HG03139 (cell line): ENCODE data around the gene HCAR3.
"Not testable (repeated sequence)": the region's sequence is repeated elsewhere in the genome, so short reads cannot be mapped to it uniquely, and the experiment has no call there.

Experiments used
- ATAC-seq: cut with Tn5 transposase; IDR thresholded peaks from one replicate; pipeline ENCODE4 v1.9.1; 2021; ENCODE audit not compliant: unreplicated experiment

The HCAR3 gene

GRCh38 chr12:122724641-122725243 lies 8.1 kb upstream of the HCAR3 start:
- no peak for ATAC-seq

- no peak for ATAC-seq
These were observed 5.8 kb upstream of the HCAR3 start for GRCh38 chr12:122722387-122722786.

GRCh38 chr12:122721057-122721545 lies 4.5 kb upstream of the HCAR3 start:
- no peak for ATAC-seq

- ATAC-seq: not testable (repeated sequence)
These were observed 1.4 kb downstream of the HCAR3 start for GRCh38 chr12:122715211-122715610.

GRCh38 chr12:122713491-122714188 lies 3.0 kb downstream of the HCAR3 start:
- not testable (repeated sequence) for ATAC-seq

GRCh38 chr12:122711266-122711665 lies 5.3 kb downstream of the HCAR3 start:
- not testable (repeated sequence) for ATAC-seq

- ATAC-seq: not testable (repeated sequence)
These were observed 6.3 kb downstream of the HCAR3 start for GRCh38 chr12:122710341-122710740.

- ATAC-seq: not testable (repeated sequence)
These were observed 7.3 kb downstream of the HCAR3 start for GRCh38 chr12:122709287-122709686.

- not testable (repeated sequence) for ATAC-seq
These were observed 12.8 kb downstream of the HCAR3 start for GRCh38 chr12:122703841-122704240.

- not testable (repeated sequence) for ATAC-seq
These were observed 13.6 kb downstream of the HCAR3 start, which contains the start of gene HCAR2 for GRCh38 chr12:122702890-122703611. Gene HCAR2 (minus strand): TSS chr12:122703357. CDS start chr12:122703283, 74 bp downstream.

- not testable (repeated sequence) for ATAC-seq
These were observed 15.1 kb downstream of the HCAR3 start for GRCh38 chr12:122701481-122701880.

- ATAC-seq: not testable (repeated sequence)
These were observed 16.4 kb downstream of the HCAR3 start for GRCh38 chr12:122700038-122700710.

- not testable (repeated sequence) for ATAC-seq
These were observed 19.7 kb downstream of the HCAR3 start for GRCh38 chr12:122696922-122697321.

GRCh38 chr12:122691566-122691965 lies 25.0 kb downstream of the HCAR3 start:
- ATAC-seq: no peak

GRCh38 chr12:122688291-122688690 lies 28.3 kb downstream of the HCAR3 start:
- ATAC-seq: no peak

GRCh38 chr12:122687086-122687485 lies 29.5 kb downstream of the HCAR3 start:
- ATAC-seq: no peak

GRCh38 chr12:122686538-122686937 lies 30.1 kb downstream of the HCAR3 start:
- no peak for ATAC-seq

- ATAC-seq: no peak
These were observed 32.3 kb downstream of the HCAR3 start for GRCh38 chr12:122684297-122684813.

- no peak for ATAC-seq
These were observed 34.8 kb downstream of the HCAR3 start for GRCh38 chr12:122681814-122682213.

GRCh38 chr12:122680989-122681388 lies 35.6 kb downstream of the HCAR3 start:
- not testable (repeated sequence) for ATAC-seq

GRCh38 chr12:122676781-122677180 lies 39.8 kb downstream of the HCAR3 start:
- ATAC-seq: not testable (repeated sequence)
